Effector memory CD8-positive, alpha-beta T cell (primary cell): Measurements from ENCODE around the gene ATP8A1.

Experiments used
- ATAC-seq: fragments of 150-1000 bp; cut with Tn5 transposase; replicated peaks from 2 replicates; pipeline ENCODE4 v1.10.0; 2021; ENCODE audit warnings: mild to moderate bottlenecking, moderate library complexity
- DNase-seq, 3 experiments: peaks; one replicate each; pipeline ENCODE4 v3.0.0; 2021
- H3K27ac Mint-ChIP-seq, 2 donors: one replicate each; pipeline ENCODE4 v1.8.0; 2022; ENCODE audit warnings: mild to moderate bottlenecking in 2 of 2, mixed read lengths in 2 of 2, moderate library complexity in 2 of 2
- H3K27me3 Mint-ChIP-seq, 2 donors: one replicate each; pipeline ENCODE4 v1.8.0; 2022; ENCODE audit warnings: mixed read lengths in 2 of 2
- H3K36me3 Mint-ChIP-seq: one replicate; pipeline ENCODE4 v1.8.0; 2022; ENCODE audit warnings: mild to moderate bottlenecking, moderate library complexity, mixed read lengths; ENCODE audit not compliant: insufficient read depth
- H3K4me1 Mint-ChIP-seq, 2 donors: one replicate each; pipeline ENCODE4 v1.8.0; 2022; ENCODE audit warnings: low read depth in 2 of 2, mixed read lengths in 2 of 2
- H3K4me3 Mint-ChIP-seq, 2 donors: one replicate each; pipeline ENCODE4 v1.8.0; 2022; ENCODE audit warnings: mild to moderate bottlenecking in 2 of 2, mixed read lengths in 2 of 2, moderate library complexity in 2 of 2
- H3K9me3 Mint-ChIP-seq, 2 donors: one replicate each; pipeline ENCODE4 v1.8.0; 2022; ENCODE audit warnings: mixed read lengths in 2 of 2

ATP8A1 gene

GRCh38 chr4:42398871-42399331, 258.0 kb downstream of the ATP8A1 start:
- Mint-ChIP-seq H3K27me3 (peaks cover 53 to 69% of the 10 kb centered on the region in 2 donors), H3K9me3 (no peaks in the 10 kb centered on the region), H3K36me3 (no peaks in the 10 kb centered on the region), H3K4me1 (peaks cover 20 to 23% of the 10 kb centered on the region in 2 donors), H3K4me3 (peak overlapping the region; percentile 68 to 75), H3K27ac (no peak overlapping the region)
- ATAC-seq = no peak
- DNase-seq = no peak

GRCh38 chr4:42398171-42398870, 258.6 kb downstream of the ATP8A1 start:
- no peaks in the 10 kb centered on the region for H3K36me3 Mint-ChIP-seq
- H3K27me3 Mint-ChIP-seq = peaks cover 53 to 67% of the 10 kb centered on the region in 2 donors

GRCh38 chr4:42397635-42398170, 259.2 kb downstream of the ATP8A1 start:
- H3K9me3 Mint-ChIP-seq = no peaks in the 10 kb centered on the region
- no peak overlapping the region for H3K27ac Mint-ChIP-seq
- peaks cover 20 to 23% of the 10 kb centered on the region in 2 donors for H3K4me1 Mint-ChIP-seq
- peak overlapping the region; percentile 75 to 76 for H3K4me3 Mint-ChIP-seq
- ATAC-seq = peak; percentile 19
- H3K27me3 Mint-ChIP-seq = peaks cover 53 to 71% of the 10 kb centered on the region in 2 donors
- DNase-seq = no peak
- H3K36me3 Mint-ChIP-seq = no peaks in the 10 kb centered on the region

More at GRCh38 chr4:42398171-42398870, 258.6 kb downstream of the ATP8A1 start:
- Mint-ChIP-seq H3K27ac (no peak overlapping the region), H3K4me3 (peak overlapping the region; percentile 68 to 75), H3K9me3 (no peaks in the 10 kb centered on the region), H3K4me1 (peaks cover 20 to 23% of the 10 kb centered on the region in 2 donors)
- peak in 1 of 3 experiments; percentile 8 for DNase-seq
- peak; percentile 48 for ATAC-seq

GRCh38 chr4:42396752-42397634, 259.9 kb downstream of the ATP8A1 start, which contains the start of gene SHISA3:
TSS of gene SHISA3 (plus strand) at chr4:42397488. CDS start at chr4:42398057, 569 bp downstream.
- peaks cover 20 to 23% of the 10 kb centered on the region in 2 donors for H3K4me1 Mint-ChIP-seq
- H3K9me3 Mint-ChIP-seq = no peaks in the 10 kb centered on the region
- H3K4me3 Mint-ChIP-seq = peak within 1 kb of the TSS; percentile 75 to 76
- DNase-seq (peak in 1 of 3 experiments; percentile 3), ATAC-seq (peak; percentile 54)
- H3K36me3 Mint-ChIP-seq = no peaks in the 10 kb centered on the region
- H3K27ac Mint-ChIP-seq = peak within 1 kb of the TSS in 1 of 2 donors; percentile 16
- H3K27me3 Mint-ChIP-seq = peaks cover 53 to 71% of the 10 kb centered on the region in 2 donors

GRCh38 chr4:42396361-42396751, 260.5 kb downstream of the ATP8A1 start:
- Mint-ChIP-seq H3K4me3 (peak overlapping the region; percentile 75 to 76), H3K9me3 (no peaks in the 10 kb centered on the region), H3K36me3 (no peaks in the 10 kb centered on the region), H3K27ac (peak overlapping the region in 1 of 2 donors; percentile 16), H3K27me3 (peaks cover 51 to 67% of the 10 kb centered on the region in 2 donors), H3K4me1 (peaks cover 20 to 23% of the 10 kb centered on the region in 2 donors)
- DNase-seq (no peak), ATAC-seq (no peak)

- H3K36me3 Mint-ChIP-seq = no peaks in the 10 kb centered on the region
- H3K27me3 Mint-ChIP-seq = peaks cover 43 to 60% of the 10 kb centered on the region in 2 donors
- H3K27ac Mint-ChIP-seq = no peak overlapping the region
- no peaks in the 10 kb centered on the region for H3K9me3 Mint-ChIP-seq
- ATAC-seq (no peak), DNase-seq (no peak)
- H3K4me3 Mint-ChIP-seq = no peak overlapping the region
- peaks cover 20 to 23% of the 10 kb centered on the region in 2 donors for H3K4me1 Mint-ChIP-seq
Observed at GRCh38 chr4:42395595-42395994, 261.3 kb downstream of the ATP8A1 start.

- Mint-ChIP-seq H3K9me3 (no peaks in the 10 kb centered on the region), H3K27me3 (peaks cover 16 to 41% of the 10 kb centered on the region in 2 donors), H3K4me1 (peaks cover 8 to 11% of the 10 kb centered on the region in 2 donors), H3K36me3 (no peaks in the 10 kb centered on the region), H3K27ac (no peak overlapping the region), H3K4me3 (no peak overlapping the region)
- no peak for DNase-seq
- ATAC-seq = no peak
Observed at GRCh38 chr4:42392436-42392835, 264.5 kb downstream of the ATP8A1 start.

GRCh38 chr4:42391981-42392380, 264.9 kb downstream of the ATP8A1 start:
- peaks cover 6% of the 10 kb centered on the region in 2 donors for H3K4me1 Mint-ChIP-seq
- H3K9me3 Mint-ChIP-seq = no peaks in the 10 kb centered on the region
- no peak for ATAC-seq
- no peak overlapping the region for H3K4me3 Mint-ChIP-seq
- H3K27me3 Mint-ChIP-seq = peaks cover 13 to 36% of the 10 kb centered on the region in 2 donors
- H3K27ac Mint-ChIP-seq = no peak overlapping the region
- DNase-seq = no peak
- no peaks in the 10 kb centered on the region for H3K36me3 Mint-ChIP-seq

GRCh38 chr4:42391355-42391664, 265.6 kb downstream of the ATP8A1 start:
- ATAC-seq = no peak
- Mint-ChIP-seq H3K4me1 (peaks cover 0 to under 1% of the 10 kb centered on the region in 2 donors), H3K36me3 (no peaks in the 10 kb centered on the region), H3K9me3 (no peaks in the 10 kb centered on the region), H3K27ac (no peak overlapping the region), H3K27me3 (peaks cover 7 to 30% of the 10 kb centered on the region in 2 donors), H3K4me3 (no peak overlapping the region)
- no peak for DNase-seq

- Mint-ChIP-seq H3K27me3 (peaks cover 6 to 27% of the 10 kb centered on the region in 2 donors), H3K4me1 (no peaks in the 10 kb centered on the region), H3K9me3 (no peaks in the 10 kb centered on the region), H3K4me3 (no peak overlapping the region), H3K36me3 (no peaks in the 10 kb centered on the region), H3K27ac (no peak overlapping the region)
- ATAC-seq (no peak), DNase-seq (no peak)
Observed at GRCh38 chr4:42390622-42391354, 266.1 kb downstream of the ATP8A1 start.

- Mint-ChIP-seq H3K9me3 (no peaks in the 10 kb centered on the region), H3K27ac (no peak overlapping the region), H3K36me3 (no peaks in the 10 kb centered on the region), H3K4me3 (no peak overlapping the region), H3K27me3 (peaks cover 27 to 28% of the 10 kb centered on the region in 2 donors), H3K4me1 (no peaks in the 10 kb centered on the region)
- ATAC-seq (no peak), DNase-seq (no peak)
Observed at GRCh38 chr4:42385516-42385915, 271.4 kb downstream of the ATP8A1 start.

- DNase-seq (no peak), ATAC-seq (no peak)
- peaks cover 30 to 35% of the 10 kb centered on the region in 2 donors for H3K27me3 Mint-ChIP-seq
- H3K9me3 Mint-ChIP-seq = no peaks in the 10 kb centered on the region
- no peak overlapping the region for H3K4me3 Mint-ChIP-seq
- H3K4me1 Mint-ChIP-seq = no peaks in the 10 kb centered on the region
- no peak overlapping the region for H3K27ac Mint-ChIP-seq
- H3K36me3 Mint-ChIP-seq = no peaks in the 10 kb centered on the region
Observed at GRCh38 chr4:42381666-42382065, 275.2 kb downstream of the ATP8A1 start.

GRCh38 chr4:42377497-42377896, 279.4 kb downstream of the ATP8A1 start:
- Mint-ChIP-seq H3K4me3 (no peak overlapping the region), H3K27ac (no peak overlapping the region), H3K36me3 (no peaks in the 10 kb centered on the region), H3K9me3 (no peaks in the 10 kb centered on the region), H3K4me1 (no peaks in the 10 kb centered on the region), H3K27me3 (peaks cover 33 to 52% of the 10 kb centered on the region in 2 donors)
- DNase-seq = no peak
- ATAC-seq = no peak
